Astrocyte (in vitro differentiated cells and primary cell): ENCODE data around the gene TMEM95.

Source experiments
- EZH2 ChIP-seq: IDR thresholded peaks from 2 replicates; pipeline ENCODE4 v1.6.1; 2012; ENCODE audit warnings: mild to moderate bottlenecking, low read length, inconsistent platforms; ENCODE audit not compliant: insufficient read depth
- TF ChIP-seq, protein P1 (sequence below): IDR thresholded peaks from 2 replicates; pipeline ENCODE4 v1.5.1; 2011; ENCODE audit warnings: low read depth, mild to moderate bottlenecking, inconsistent platforms, low read length, moderate library complexity; ENCODE audit not compliant: insufficient read depth

GRCh38 chr17:7403727-7403976 lies 48.7 kb downstream of the TMEM95 start:
- TF ChIP-seq, protein P1, sequence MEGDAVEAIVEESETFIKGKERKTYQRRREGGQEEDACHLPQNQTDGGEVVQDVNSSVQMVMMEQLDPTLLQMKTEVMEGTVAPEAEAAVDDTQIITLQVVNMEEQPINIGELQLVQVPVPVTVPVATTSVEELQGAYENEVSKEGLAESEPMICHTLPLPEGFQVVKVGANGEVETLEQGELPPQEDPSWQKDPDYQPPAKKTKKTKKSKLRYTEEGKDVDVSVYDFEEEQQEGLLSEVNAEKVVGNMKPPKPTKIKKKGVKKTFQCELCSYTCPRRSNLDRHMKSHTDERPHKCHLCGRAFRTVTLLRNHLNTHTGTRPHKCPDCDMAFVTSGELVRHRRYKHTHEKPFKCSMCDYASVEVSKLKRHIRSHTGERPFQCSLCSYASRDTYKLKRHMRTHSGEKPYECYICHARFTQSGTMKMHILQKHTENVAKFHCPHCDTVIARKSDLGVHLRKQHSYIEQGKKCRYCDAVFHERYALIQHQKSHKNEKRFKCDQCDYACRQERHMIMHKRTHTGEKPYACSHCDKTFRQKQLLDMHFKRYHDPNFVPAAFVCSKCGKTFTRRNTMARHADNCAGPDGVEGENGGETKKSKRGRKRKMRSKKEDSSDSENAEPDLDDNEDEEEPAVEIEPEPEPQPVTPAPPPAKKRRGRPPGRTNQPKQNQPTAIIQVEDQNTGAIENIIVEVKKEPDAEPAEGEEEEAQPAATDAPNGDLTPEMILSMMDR = no peak
- no peak for TF ChIP-seq EZH2
